Activated CD8-positive, alpha-beta memory T cell treated with anti-CD3 and anti-CD28 coated beads for 4 hours (primary cell): ENCODE results near the gene ZC3H7A.

Experiments
- DNase-seq, 2 donors: peaks; one replicate each; pipeline ENCODE4 v3.0.0-alpha.2; 2020; ENCODE audit warnings: low read depth in 2 of 2

ZC3H7A gene

DNA sequence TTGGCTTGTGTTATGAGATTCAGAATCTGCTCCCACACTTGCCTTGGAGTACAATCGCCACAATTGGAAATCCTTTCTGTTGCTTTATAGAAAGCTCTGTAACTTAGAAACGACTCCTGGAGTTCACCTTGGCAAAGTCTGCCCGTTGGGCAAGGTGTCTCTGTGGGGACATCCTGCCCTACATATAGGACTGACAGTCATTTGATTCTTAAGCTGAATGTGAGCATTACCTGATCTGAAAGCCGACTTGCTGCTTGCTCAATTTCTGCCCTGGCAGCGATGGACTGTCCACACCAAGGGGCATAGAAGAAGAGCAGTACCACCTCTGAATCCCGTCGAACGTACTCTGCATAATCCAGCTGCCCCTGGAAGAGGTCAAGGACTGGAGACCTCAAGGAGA lies 61.3 kb downstream of the ZC3H7A start:
- DNase-seq: no peak

DNA sequence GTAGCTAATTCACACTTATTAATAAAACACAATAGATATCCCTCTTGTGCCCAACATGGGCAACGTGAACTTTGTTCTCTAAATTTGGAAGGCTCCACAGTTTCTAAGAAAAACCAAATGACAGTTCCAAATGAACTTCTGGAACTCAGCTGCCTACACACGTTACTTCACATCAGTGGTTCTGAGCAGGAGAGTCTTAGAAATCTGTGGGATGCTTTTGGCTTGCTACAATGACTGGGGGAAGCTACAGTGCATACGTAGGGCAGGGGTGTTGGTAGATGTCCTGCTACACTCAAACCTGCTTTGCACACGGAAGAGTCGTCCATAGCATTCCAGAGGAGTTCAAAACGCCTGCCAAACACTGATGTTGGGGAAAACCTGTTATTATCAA lies 62.4 kb downstream of the ZC3H7A start:
- DNase-seq: no peak

- DNase-seq: no peak
Observed at GRCh38 chr16:11734025-11734652, 62.9 kb downstream of the ZC3H7A start.

DNA sequence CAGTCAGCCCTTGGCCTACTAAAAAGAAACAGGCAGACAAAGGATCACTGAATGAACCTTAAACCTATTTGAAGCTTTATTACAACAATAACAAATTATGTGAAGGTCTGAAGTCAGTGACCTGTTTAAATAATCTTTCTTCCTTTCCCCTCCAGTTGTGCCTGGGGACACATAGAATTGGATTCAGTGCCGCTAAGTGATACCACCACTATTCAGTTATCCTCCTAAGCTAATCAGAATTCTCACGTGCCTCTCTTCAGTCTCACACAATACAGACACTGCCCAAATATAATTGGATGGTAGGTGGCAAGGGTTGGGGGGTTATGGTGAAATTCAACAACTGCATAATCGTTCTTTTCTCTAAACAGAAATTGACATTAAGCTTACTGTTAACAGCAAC lies 65.8 kb downstream of the ZC3H7A start:
- no peak for DNase-seq

DNA sequence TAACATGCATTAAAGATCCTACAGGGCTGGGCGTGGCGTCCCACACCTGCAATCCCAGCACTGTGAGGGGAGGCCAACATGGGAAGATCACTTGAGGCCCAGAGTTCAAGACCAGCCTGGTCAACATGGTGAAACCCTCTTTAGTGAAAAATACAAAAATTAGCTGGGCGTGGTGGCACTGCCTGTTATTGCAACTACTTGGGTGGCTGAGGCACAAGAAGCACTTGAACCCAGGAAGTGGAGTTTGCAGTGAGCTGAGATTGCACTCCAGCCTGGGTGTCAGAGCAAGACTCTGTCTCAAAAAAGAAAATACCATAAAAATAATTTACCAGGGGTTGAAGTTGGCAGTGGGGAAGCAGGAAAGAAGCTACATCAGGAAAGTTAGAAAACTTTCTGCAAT lies 67.3 kb downstream of the ZC3H7A start:
- no peak for DNase-seq

- no peak for DNase-seq
Observed at GRCh38 chr16:11727796-11728543, 69.1 kb downstream of the ZC3H7A start.

- no peak for DNase-seq
Observed at GRCh38 chr16:11726008-11726407, 71.0 kb downstream of the ZC3H7A start.

- no peak for DNase-seq
Observed at GRCh38 chr16:11725457-11725856, 71.6 kb downstream of the ZC3H7A start.

DNA sequence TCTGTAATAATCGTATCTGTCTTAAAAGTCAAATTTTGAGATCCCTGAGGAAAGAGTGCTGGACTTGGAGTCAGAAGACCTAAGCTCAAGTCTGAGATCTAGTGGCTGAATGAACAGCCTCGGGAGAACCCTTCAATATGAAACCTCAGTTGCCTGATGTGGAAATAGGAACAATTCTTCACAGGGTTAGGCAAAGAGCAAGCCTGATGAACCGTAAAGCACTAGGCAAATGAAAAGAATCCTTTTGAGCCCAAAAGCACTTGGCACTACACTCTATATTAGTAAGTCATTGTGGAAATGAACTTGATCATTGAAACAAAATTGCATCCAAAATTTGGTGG lies 74.6 kb downstream of the ZC3H7A start:
- no peak for DNase-seq

DNA sequence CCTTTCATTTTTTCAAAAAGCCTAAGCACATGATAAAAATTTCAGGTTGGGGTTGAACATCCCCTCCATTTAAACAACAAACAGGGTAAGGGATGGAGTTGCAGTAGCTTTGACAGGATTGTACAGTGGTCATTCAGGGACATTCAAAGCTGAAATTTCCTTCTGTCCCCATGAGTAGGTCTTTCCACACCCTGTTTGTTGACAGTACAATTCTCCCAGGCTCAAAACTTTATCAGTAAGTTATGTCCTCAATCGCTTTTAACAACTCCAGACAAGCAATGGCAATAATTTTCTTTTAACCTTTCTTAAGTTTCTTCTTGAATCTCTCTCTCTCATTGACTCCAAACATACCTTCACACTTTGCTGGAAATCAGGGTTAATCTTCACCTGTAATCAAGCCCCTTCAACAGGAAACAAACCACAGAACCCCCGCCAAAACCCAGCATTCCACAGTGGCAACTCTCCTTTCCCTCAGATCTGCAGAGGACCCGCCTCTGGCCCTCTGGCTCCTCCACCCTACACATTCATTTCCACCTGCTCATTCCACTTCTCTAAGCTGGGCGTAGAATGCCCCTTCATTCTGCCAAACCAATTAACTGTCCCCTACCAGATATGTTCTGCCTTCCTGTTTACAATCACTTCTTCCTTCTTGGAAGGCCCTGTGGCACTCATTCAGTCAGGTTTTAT lies 75.1 kb downstream of the ZC3H7A start:
- no peak for DNase-seq

DNA sequence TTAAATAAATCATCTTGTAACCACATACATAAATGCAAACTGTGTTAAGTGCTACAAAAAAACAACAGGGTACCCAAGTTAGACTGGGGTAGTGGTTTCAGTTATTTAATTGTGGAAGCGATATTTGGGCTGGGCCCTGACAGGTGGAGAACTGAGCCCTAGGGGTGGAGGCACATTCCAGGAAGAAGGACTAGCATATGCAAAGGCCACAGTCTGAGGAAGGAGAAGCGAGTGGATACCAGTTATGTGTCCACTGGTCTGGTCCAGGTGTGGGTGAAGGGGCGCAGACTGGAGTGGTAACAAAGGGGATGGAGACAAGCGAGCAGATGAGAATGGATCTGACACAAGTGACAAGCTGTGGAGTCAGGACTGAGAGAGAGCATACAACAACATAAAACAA lies 77.3 kb downstream of the ZC3H7A start:
- no peak for DNase-seq

DNA sequence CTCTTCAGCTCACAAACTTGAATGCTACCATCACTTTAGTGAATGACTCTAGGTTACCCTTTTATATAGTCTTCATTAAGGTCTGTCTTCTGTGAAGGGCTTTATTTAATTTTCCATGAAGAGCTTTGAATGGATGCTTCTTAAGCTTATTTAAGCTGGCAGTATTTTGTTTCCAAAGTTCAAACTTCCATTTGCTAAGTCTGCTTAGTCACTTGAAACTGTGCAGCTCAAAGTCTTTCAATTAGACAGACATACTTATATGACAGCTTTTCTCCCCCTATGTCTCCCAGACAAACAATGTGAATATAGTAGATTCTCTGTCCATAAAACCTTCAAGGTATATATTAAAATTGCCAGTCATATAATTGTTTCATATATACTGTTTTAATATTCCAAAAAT lies 77.9 kb downstream of the ZC3H7A start:
- DNase-seq: no peak

DNA sequence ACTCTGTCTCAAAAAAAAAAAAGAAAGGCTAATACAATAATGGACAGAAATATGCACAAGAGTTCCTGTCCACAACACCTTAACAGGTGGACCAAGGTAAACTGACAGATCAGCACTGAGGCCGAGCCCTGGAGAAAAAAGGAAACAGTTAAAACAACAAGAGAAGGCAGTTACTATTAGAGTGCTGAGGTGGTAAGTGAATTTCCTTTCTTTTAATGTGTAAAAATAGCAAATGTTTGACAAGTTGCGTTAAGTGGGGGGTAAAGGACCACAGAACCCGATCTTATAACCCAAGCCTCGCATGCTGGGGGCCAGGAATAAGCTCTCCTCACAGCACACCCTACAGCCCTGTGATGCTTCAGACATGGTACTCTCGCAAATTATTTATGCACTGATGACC lies 79.2 kb downstream of the ZC3H7A start:
- no peak for DNase-seq

GRCh38 chr16:11716336-11716735 lies 80.7 kb downstream of the ZC3H7A start:
- DNase-seq: no peak

- no peak for DNase-seq
Observed at GRCh38 chr16:11715246-11715947, 81.7 kb downstream of the ZC3H7A start.

DNA sequence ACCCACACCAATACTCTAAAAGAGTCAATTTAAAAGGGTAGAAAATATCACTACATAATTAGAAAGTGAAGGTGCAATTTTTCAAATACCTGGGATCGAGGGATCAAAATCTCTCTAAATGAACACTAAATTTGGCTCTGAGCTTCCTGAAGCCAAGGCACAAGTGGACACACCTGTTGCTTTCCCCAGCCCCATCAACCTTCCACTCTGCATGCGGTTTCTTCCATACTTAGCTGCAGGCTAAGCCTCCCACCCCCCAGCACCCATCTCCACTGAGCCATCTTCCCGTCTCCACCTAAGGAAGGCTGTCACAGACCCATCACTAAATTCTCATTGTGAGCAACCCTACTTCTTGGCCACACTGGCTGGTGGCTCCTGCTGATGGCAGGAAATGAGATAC lies 84.9 kb downstream of the ZC3H7A start:
- DNase-seq: no peak

DNA sequence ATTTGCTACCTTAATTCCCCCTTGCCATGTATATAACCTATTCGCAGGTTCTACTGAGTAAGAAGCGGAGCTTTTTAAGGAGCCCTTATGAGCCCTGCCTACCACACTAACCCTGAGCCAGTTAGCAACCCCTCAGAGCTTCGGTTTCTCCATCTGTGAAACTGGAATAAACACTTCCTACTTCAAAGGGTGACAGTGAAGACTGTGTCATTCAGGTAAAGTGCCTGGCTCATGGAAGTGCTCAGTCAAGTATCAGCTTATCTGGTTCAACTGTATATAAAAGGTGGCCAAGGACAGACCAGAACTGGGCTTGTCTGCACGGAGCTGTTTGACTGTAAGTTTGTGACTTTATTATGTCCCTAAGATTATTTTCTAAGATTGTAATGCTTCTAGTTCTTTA lies 85.4 kb downstream of the ZC3H7A start:
- DNase-seq: no peak

DNA sequence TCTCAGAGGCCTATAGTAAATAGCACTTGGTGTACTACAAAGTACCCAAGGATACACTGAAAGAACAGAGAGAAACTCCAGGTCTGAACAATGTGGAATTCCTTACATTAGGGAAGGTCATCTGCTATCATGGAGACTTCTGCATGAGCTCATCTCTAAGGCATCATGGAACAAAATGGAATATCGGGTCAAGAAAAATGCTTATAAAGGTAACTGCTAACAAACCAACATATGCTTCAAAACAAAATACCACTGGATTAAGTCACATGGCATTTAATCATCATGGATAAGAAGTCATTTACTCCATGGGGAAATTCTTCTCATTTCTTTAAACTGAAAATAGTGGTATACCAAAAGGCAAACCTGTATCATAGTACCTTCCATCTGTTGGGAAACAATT lies 88.6 kb downstream of the ZC3H7A start:
- no peak for DNase-seq

DNA sequence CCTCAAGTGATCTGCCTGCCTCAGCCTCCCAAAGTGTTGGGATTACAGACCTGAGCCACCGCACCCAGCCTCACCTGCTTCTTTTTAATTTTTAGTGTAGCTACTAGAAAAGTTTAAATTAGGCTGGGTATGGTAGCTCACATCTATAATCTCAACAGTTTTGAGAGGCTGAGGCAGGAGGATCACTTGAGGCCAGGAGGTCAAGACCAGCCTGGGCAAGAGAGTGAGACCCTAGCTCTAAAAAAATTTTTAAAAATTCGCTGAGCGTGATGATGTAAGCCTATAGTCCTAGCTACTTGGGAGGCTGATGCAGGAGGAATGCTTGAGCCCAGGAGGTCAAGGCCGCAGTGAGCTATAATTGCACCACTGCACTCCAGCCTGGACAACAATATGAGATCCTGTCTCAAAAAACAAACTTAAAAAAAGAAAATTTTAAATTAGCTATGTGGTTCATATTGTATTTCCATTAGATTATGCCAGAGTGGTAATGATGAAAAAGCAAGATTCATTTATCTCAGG lies 89.3 kb downstream of the ZC3H7A start:
- DNase-seq: no peak

GRCh38 chr16:11706180-11706742 lies 90.8 kb downstream of the ZC3H7A start:
- DNase-seq: no peak

DNA sequence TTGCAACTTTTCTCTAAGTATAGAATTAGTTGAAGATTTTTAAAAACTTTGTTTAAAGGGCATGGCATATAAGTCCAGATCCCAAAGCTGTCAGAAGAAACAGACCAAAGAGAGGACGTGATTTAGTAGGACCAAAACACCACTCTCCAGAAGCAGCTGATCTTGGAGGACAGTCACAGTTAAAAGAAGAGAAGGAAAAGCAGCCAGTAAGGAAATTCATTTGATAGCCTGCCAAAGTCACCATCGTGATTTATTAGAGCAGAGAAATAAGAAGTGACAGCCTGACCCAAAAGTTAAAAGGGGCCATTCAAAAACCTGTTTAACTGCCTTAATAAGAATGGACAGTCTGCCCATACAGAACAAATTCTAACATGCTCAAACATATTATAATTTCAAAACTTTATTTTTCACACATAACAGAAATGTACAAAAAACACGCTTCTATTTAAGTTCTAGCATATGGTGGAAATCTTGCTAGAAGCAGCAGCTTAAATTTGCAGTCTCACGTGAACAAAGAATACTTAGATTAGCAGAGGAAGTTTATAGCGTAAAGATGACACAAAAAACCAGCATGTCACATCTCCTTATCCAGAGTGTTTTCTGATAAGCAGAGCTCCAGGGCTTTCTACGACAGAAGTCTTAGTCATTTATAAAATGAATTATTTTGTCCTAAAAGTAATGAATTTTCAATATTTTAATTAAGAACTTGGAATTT lies 91.6 kb downstream of the ZC3H7A start:
- DNase-seq: no peak
